SIG-M5 (cell line): ENCODE data around the gene PLAAT4.
"Not testable (repeated sequence)": the region's sequence is repeated elsewhere in the genome, so short reads cannot be mapped to it uniquely, and the experiment has no call there.

Experiments
- DNase-seq: peaks from one replicate; lab custom pipeline; 2025; lab: John Stamatoyannopoulos, UW

The PLAAT4 gene

GRCh38 chr11:63511048-63511748, 25.4 kb upstream of the PLAAT4 start:
- DNase-seq = no peak

- no peak for DNase-seq
Observed at GRCh38 chr11:63512816-63513215, 23.8 kb upstream of the PLAAT4 start.

- no peak for DNase-seq
Observed at GRCh38 chr11:63516109-63516508, 20.5 kb upstream of the PLAAT4 start.

GRCh38 chr11:63517156-63517555, 19.5 kb upstream of the PLAAT4 start:
- no peak for DNase-seq

- DNase-seq = no peak
Observed at GRCh38 chr11:63518548-63518947, 18.1 kb upstream of the PLAAT4 start.

GRCh38 chr11:63520606-63521170, 15.9 kb upstream of the PLAAT4 start:
- DNase-seq = no peak

- DNase-seq = no peak
Observed at GRCh38 chr11:63521896-63522295, 14.7 kb upstream of the PLAAT4 start.

GRCh38 chr11:63523151-63523550, 13.5 kb upstream of the PLAAT4 start:
- DNase-seq = no peak

GRCh38 chr11:63527667-63528066, 8.9 kb upstream of the PLAAT4 start:
- no peak for DNase-seq

GRCh38 chr11:63528156-63528555, 8.5 kb upstream of the PLAAT4 start:
- not testable (repeated sequence) for DNase-seq

- DNase-seq = not testable (repeated sequence)
Observed at GRCh38 chr11:63528729-63529278, 7.8 kb upstream of the PLAAT4 start.

- not testable (repeated sequence) for DNase-seq
Observed at GRCh38 chr11:63529373-63529772, 7.2 kb upstream of the PLAAT4 start.

- DNase-seq = no peak
Observed at GRCh38 chr11:63530021-63530420, 6.6 kb upstream of the PLAAT4 start.

- not testable (repeated sequence) for DNase-seq
Observed at GRCh38 chr11:63531074-63531792, 5.4 kb upstream of the PLAAT4 start.

- DNase-seq = no peak
Observed at GRCh38 chr11:63532117-63532516, 4.5 kb upstream of the PLAAT4 start.

- no peak for DNase-seq
Observed at GRCh38 chr11:63532799-63533475, 3.7 kb upstream of the PLAAT4 start.

GRCh38 chr11:63534076-63534475, 2.5 kb upstream of the PLAAT4 start:
- DNase-seq = no peak

- DNase-seq = no peak
Observed at GRCh38 chr11:63534895-63535461, 1.6 kb upstream of the PLAAT4 start.

GRCh38 chr11:63535734-63536133, 874 bp upstream of the PLAAT4 start:
- no peak for DNase-seq

- no peak for DNase-seq
Observed at GRCh38 chr11:63537293-63538101, 889 bp downstream of the PLAAT4 start.

- DNase-seq = not testable (repeated sequence)
Observed at GRCh38 chr11:63542506-63542905, 5.9 kb downstream of the PLAAT4 start.
